ENCODE data around the gene DSG2.

DSG2 gene

GRCh38 chr18:31563778-31564177 is 65.8 kb downstream of the DSG2 start:
- ATAC-seq = no peak
- no peak for TF ChIP-seq RARB (CRISPR knock-in tag; IDR thresholded peaks at IDR 0.05)
- no peak for TF ChIP-seq ZC3H10 (CRISPR knock-in tag; IDR thresholded peaks at IDR 0.05)
- no peak for TF ChIP-seq BACH2 (CRISPR knock-in tag; IDR thresholded peaks at IDR 0.05; ENCODE audit: borderline replicate concordance)
- no peak for TF ChIP-seq ZNF565 (CRISPR knock-in tag; conservative IDR thresholded peaks at IDR 0.05; ENCODE audit: low read depth)

- ATAC-seq = no peak
- TF ChIP-seq ZNF70 (CRISPR knock-in tag; IDR thresholded peaks at IDR 0.05) (no peak), ZFP30 (CRISPR knock-in tag; IDR thresholded peaks at IDR 0.05) (no peak), GLIS3 (CRISPR knock-in tag; IDR thresholded peaks at IDR 0.05) (no peak), POU6F1 (CRISPR knock-in tag; IDR thresholded peaks at IDR 0.05; ENCODE audit: borderline replicate concordance, low read depth) (no peak), ARNTL (CRISPR knock-in tag; IDR thresholded peaks at IDR 0.05; ENCODE audit: borderline replicate concordance, low read depth) (no peak), SNAI2 (CRISPR knock-in tag; IDR thresholded peaks at IDR 0.05) (no peak), BACH2 (CRISPR knock-in tag; IDR thresholded peaks at IDR 0.05; ENCODE audit: borderline replicate concordance) (no peak), RARB (CRISPR knock-in tag; IDR thresholded peaks at IDR 0.05) (no peak), OSR1 (CRISPR knock-in tag; IDR thresholded peaks at IDR 0.05) (no peak)
Observed at GRCh38 chr18:31565345-31565744, 67.4 kb downstream of the DSG2 start.

GRCh38 chr18:31565782-31566512 is 68.0 kb downstream of the DSG2 start:
- no peak for ATAC-seq
- TF ChIP-seq PATZ1 (CRISPR knock-in tag; IDR thresholded peaks at IDR 0.05; ENCODE audit: borderline replicate concordance) (no peak), ZNF565 (CRISPR knock-in tag; conservative IDR thresholded peaks at IDR 0.05; ENCODE audit: low read depth) (no peak), ZC3H10 (CRISPR knock-in tag; IDR thresholded peaks at IDR 0.05) (no peak), CREB5 (CRISPR knock-in tag; IDR thresholded peaks at IDR 0.05; ENCODE audit: low read depth) (no peak), ZNF70 (CRISPR knock-in tag; IDR thresholded peaks at IDR 0.05) (no peak), TSHZ2 (CRISPR knock-in tag; IDR thresholded peaks at IDR 0.05) (no peak), GLIS3 (CRISPR knock-in tag; IDR thresholded peaks at IDR 0.05) (no peak), RARB (CRISPR knock-in tag; IDR thresholded peaks at IDR 0.05) (no peak), ZFP3 (CRISPR knock-in tag; IDR thresholded peaks at IDR 0.05) (no peak), ZNF8 (CRISPR knock-in tag; IDR thresholded peaks at IDR 0.05) (no peak), SNAI2 (CRISPR knock-in tag; IDR thresholded peaks at IDR 0.05) (no peak)

- no peak for ATAC-seq
- TF ChIP-seq RARB (CRISPR knock-in tag; IDR thresholded peaks at IDR 0.05) (no peak), CSDC2 (CRISPR knock-in tag; IDR thresholded peaks at IDR 0.05) (no peak), PATZ1 (CRISPR knock-in tag; IDR thresholded peaks at IDR 0.05; ENCODE audit: borderline replicate concordance) (no peak), TCF4 (CRISPR knock-in tag; IDR thresholded peaks at IDR 0.05; ENCODE audit: borderline replicate concordance) (no peak), TSHZ2 (CRISPR knock-in tag; IDR thresholded peaks at IDR 0.05) (no peak), ARNTL (CRISPR knock-in tag; IDR thresholded peaks at IDR 0.05; ENCODE audit: borderline replicate concordance, low read depth) (no peak), BACH2 (CRISPR knock-in tag; IDR thresholded peaks at IDR 0.05; ENCODE audit: borderline replicate concordance) (no peak), PPARA (CRISPR knock-in tag; IDR thresholded peaks at IDR 0.05; ENCODE audit: borderline replicate concordance) (no peak)
Observed at GRCh38 chr18:31566576-31567306, 68.8 kb downstream of the DSG2 start.
